ENCODE measurements around the gene CNTNAP2. TPM values are rescaled to one million over a fixed set of nuclear protein-coding genes. Genes with fewer than 3 reads are reported as not detected.

Gene CNTNAP2
- total RNA-seq, 1 donor from 2014 or later, result 0.27 TPM

- Mint-ChIP-seq H3K9me3 (ENCODE audit: low read depth) (no peaks in the 10 kb centered on the region), H3K36me3 (ENCODE audit: low read depth) (no peaks in the 10 kb centered on the region), H3K27ac (ENCODE audit: unreplicated experiment) (no peak overlapping the region), H3K27me3 (ENCODE audit: low read depth) (peaks cover 18% of the 10 kb centered on the region), H3K4me1 (ENCODE audit: low read depth) (peaks cover 7% of the 10 kb centered on the region), H3K4me3 (ENCODE audit: unreplicated experiment) (no peak overlapping the region)
- no peak for TF ChIP-seq CTCF (IDR thresholded peaks at IDR 0.05)
- DNase-seq (ENCODE audit: low spot score), result no peak
These were observed 2170.9 kb downstream of the CNTNAP2 start for GRCh38 chr7:148287538-148287937.

- Mint-ChIP-seq H3K27ac (ENCODE audit: unreplicated experiment) (no peak overlapping the region), H3K4me3 (ENCODE audit: unreplicated experiment) (no peak overlapping the region), H3K4me1 (ENCODE audit: low read depth) (peaks cover 7% of the 10 kb centered on the region), H3K9me3 (ENCODE audit: low read depth) (no peaks in the 10 kb centered on the region), H3K27me3 (ENCODE audit: low read depth) (peaks cover 21% of the 10 kb centered on the region), H3K36me3 (ENCODE audit: low read depth) (no peaks in the 10 kb centered on the region)
- DNase-seq (ENCODE audit: low spot score), result no peak
- no peak for TF ChIP-seq CTCF (IDR thresholded peaks at IDR 0.05)
These were observed 2172.1 kb downstream of the CNTNAP2 start for GRCh38 chr7:148288592-148289151.

- no peak for DNase-seq (ENCODE audit: low spot score)
- Mint-ChIP-seq H3K27ac (ENCODE audit: unreplicated experiment) (no peak overlapping the region), H3K4me3 (ENCODE audit: unreplicated experiment) (no peak overlapping the region), H3K4me1 (ENCODE audit: low read depth) (peaks cover 7% of the 10 kb centered on the region), H3K27me3 (ENCODE audit: low read depth) (peaks cover 14% of the 10 kb centered on the region), H3K9me3 (ENCODE audit: low read depth) (no peaks in the 10 kb centered on the region), H3K36me3 (ENCODE audit: low read depth) (no peaks in the 10 kb centered on the region)
- no peak for TF ChIP-seq CTCF (IDR thresholded peaks at IDR 0.05)
These were observed 2173.0 kb downstream of the CNTNAP2 start for GRCh38 chr7:148289630-148290029.

GRCh38 chr7:148290538-148290937 lies 2173.9 kb downstream of the CNTNAP2 start:
- Mint-ChIP-seq H3K4me3 (ENCODE audit: unreplicated experiment) (no peak overlapping the region), H3K27me3 (ENCODE audit: low read depth) (peaks cover 13% of the 10 kb centered on the region), H3K36me3 (ENCODE audit: low read depth) (no peaks in the 10 kb centered on the region), H3K9me3 (ENCODE audit: low read depth) (no peaks in the 10 kb centered on the region), H3K27ac (ENCODE audit: unreplicated experiment) (no peak overlapping the region), H3K4me1 (ENCODE audit: low read depth) (peaks cover 7% of the 10 kb centered on the region)
- no peak for TF ChIP-seq CTCF (IDR thresholded peaks at IDR 0.05)
- DNase-seq (ENCODE audit: low spot score), result no peak

GRCh38 chr7:148291799-148292198 lies 2175.2 kb downstream of the CNTNAP2 start:
- TF ChIP-seq CTCF (IDR thresholded peaks at IDR 0.05), result no peak
- DNase-seq (ENCODE audit: low spot score), result no peak
- peaks cover 13% of the 10 kb centered on the region for H3K27me3 Mint-ChIP-seq (ENCODE audit: low read depth)
- H3K9me3 Mint-ChIP-seq (ENCODE audit: low read depth), result no peaks in the 10 kb centered on the region
- peaks cover 7% of the 10 kb centered on the region for H3K4me1 Mint-ChIP-seq (ENCODE audit: low read depth)
- no peak overlapping the region for H3K27ac Mint-ChIP-seq (ENCODE audit: unreplicated experiment)
- no peak overlapping the region for H3K4me3 Mint-ChIP-seq (ENCODE audit: unreplicated experiment)
- no peaks in the 10 kb centered on the region for H3K36me3 Mint-ChIP-seq (ENCODE audit: low read depth)
